NK-92 (cell line): ENCODE results near the gene TNFRSF8.
"Not testable (repeated sequence)": the region's sequence is repeated elsewhere in the genome, so short reads cannot be mapped to it uniquely, and the experiment has no call there.

Source experiments
- DNase-seq: peaks from one replicate; lab custom pipeline; 2025; ENCODE audit not compliant: unreplicated experiment; lab: John Stamatoyannopoulos, UW

Gene TNFRSF8

GRCh38 chr1:12038356-12039163 is 24.5 kb upstream of the TNFRSF8 start:
- DNase-seq: no peak

GRCh38 chr1:12039164-12039525 is 24.0 kb upstream of the TNFRSF8 start:
- no peak for DNase-seq

- DNase-seq: not testable (repeated sequence)
Observed at GRCh38 chr1:12039824-12040456, 23.2 kb upstream of the TNFRSF8 start.

DNA sequence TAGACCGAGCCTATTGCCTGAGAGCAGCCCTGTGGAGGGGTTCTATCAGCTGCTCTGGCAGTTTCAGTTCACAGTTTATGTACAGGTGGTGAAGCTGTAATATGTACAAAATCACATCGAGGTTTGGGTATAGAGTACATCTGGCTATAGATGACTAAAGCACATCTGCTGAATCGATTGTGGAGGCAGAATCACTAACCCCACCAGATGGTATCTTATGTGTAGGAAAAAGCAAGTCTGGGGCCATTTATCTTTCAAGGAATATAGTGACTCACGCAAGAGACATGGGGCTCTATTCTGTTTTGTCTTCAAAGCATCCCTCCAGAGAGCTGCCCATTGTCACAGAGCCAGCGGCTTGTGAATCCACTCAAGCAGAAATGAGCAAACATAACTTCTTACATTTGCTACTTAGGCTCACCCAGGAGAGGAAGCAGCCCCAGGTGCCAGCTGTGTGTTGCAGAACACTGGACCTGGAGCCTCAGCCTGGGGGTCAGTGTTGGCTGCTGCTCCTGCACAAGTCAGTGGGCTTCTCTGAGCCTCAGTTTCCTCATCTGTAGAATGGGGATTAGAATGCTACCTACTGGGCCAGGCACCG is 22.5 kb upstream of the TNFRSF8 start:
- no peak for DNase-seq

DNA sequence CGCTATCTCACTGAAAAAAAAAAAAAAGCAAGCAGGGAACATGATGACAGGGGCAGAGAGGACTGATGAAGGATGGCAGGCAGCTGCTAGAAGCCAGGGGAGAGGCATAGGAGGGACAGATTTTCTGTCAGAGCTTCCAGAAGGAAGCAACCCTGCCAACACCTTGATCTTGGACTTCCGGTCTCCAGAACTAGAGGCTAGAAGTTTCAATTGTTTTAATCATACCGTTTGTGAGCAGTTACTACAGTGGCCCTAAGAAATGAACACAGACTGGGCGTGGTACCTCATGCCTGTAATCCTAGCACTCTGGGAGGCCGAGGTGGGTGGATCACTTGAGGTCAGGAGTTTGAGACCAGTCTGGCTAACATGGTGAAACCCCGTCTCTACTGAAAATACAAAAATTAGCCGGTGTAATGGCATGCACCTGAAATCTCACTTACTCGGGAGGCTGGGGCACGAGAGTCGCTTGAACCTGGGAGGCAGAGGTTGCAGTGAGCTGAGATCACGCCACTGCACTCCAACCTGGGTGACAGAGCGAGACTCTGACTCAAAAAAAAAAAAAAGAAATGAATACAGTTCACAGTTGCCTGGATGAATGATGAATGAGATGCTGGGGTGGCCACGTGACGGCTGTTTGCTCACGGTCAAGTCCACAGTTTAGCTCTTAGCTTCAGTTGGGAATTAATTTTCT is 18.8 kb upstream of the TNFRSF8 start:
- DNase-seq: not testable (repeated sequence)

GRCh38 chr1:12046749-12047119 is 16.4 kb upstream of the TNFRSF8 start:
- no peak for DNase-seq

DNA sequence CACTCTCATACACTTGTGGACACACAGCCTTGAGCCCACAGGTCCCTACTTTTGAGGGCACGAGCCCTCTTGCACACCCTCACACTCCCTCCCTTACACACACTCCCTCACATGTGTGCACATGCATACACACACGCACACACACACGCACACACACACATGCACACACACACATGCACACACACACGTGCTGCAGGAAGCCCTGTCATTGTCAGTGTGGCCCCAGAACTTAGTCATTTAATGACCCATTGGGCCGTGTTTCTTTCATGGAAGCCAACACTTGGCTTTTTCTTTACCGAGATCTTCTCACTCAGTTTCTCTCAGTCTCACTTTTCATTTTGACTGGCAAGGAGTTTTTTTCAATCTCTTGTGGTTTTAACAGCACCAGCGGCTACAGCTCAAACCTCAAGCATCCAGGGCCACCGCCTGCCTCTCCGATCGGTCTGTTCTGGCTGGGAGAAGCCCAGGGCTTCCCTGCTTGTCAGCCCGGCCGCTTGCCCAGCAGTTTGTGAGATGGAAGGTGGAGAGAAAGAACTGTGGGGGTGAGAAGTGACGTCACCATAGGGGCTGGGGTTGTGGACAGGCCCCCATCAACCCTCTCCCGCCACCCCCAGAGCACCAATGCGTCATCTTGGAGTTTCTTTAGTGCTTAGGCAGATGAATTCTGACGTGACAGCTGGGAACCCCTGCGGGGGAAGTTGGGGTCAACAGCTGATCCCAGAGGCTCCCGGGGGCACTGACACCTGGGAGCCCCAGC is 15.8 kb upstream of the TNFRSF8 start:
- no peak for DNase-seq

DNA sequence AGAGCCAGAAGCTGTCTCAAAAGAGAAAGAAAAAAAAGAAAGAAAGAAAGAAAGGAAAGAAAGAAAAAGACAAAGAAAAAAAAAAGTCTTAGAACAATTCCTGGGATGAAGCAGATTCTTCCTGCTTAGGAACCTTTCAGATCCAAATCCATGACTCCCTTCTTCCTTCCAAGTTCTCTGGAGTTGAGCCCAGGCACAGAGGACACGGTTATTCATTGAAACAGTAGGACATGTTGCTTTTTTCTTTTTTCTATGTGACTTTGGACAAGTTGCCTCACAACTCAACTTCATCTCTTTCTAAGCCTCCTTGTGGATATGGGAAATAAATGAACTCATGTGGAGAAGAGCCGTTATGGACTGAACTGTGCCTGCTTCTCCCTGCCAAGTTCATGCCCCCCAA is 14.7 kb upstream of the TNFRSF8 start:
- DNase-seq: no peak

DNA sequence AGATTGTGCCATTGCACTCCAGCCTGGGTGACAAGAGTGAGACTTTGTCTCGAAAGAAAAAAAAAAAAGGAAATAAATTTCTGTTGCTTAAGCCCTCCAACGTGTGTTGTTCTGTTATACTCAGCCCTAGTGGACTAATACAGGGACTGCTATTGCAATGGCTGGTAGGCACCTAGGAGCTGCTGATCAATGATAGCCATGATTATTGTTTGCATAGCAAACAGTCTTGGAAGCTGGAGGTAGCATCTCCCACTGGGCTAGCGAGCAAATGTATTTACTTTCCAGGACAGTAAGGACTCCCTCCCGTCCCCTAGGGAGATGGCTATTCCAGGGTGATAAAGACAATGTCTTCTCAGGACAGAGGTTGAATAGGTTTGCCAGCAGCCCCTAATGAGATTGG is 13.5 kb upstream of the TNFRSF8 start:
- no peak for DNase-seq

GRCh38 chr1:12051361-12051760 is 11.7 kb upstream of the TNFRSF8 start:
- no peak for DNase-seq

DNA sequence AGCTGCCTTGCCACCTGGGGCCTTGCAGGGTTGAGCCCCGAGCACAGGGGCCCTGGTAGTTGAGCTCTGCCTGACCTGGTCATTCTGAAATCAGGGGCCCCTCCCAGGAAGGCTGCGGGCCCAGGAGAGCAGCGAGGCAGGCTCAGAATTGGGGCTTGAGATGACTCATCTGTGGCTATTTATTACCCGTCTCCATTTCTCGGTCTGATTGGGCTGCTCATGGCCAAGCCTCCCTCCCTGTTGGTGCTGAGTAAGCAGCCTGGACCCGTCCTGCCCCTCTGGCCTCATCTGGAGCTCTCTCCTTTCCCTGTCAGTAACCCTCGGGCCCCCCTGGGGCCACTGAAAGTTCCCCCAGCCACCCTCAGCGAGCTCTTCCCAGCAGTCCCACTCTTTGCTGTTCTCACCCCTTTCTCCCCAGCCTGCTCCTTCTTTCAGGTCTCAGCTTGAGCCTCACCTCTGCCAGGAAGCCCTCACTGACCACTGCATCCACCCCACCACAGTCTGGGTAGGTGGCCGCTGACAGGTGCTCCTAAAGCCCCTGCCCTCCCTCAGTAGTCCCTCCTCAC is 11.0 kb upstream of the TNFRSF8 start:
- DNase-seq: no peak

DNA sequence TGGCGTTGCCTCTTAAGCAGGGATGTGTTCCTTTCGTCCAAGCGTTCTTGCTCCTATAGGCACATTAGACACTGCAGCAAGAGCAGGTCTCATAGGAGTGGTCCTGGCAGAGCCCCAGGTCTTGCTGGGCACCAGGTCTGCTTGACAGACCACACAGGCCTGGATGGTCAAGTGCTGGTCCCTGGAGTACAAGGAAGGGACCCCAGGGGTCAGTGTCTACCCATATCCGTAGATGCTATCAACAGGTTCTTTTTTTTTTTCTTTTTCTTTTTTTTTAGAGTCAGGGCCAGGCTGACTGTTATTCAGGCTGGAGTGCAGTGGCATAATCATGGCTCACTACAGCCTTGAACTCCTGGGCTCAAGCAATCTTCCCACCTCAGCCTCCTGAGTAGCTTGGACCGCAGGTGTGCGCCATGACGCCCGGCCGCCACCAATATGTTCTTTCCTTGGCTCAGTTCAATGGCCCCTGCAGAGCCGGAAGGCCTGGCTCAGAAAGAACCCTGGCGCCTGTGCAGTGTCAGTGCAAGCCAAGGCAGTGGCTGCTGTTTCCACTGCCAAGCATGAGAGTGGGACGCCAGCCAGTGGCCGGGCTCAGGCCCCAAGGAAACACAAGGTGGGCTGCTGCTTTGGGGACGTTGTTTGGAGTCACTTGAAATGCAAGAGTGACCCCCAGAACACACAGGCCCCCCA is 10.0 kb upstream of the TNFRSF8 start:
- DNase-seq: no peak

GRCh38 chr1:12053752-12054548 is 9.2 kb upstream of the TNFRSF8 start:
- DNase-seq: no peak

DNA sequence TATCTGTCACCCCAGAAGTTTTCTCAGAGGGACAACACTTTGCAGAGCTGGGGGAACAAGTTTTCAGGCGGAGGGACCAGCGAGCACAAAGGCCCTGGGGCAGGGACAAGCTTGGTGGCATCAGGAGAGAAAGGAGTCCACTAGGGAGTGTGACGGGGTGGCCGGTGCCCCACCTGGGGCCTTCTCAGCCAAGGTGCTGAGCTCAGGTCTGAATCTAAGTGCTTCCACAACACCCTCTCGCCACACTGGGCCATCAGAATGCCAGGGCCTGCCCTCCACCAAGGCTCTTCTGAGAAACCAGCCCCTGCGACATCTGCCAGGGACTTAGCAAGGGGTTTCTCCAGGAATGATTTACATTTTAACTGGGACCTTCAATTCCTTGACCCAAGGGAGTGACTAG is 7.8 kb upstream of the TNFRSF8 start:
- no peak for DNase-seq

GRCh38 chr1:12056331-12056841 is 6.7 kb upstream of the TNFRSF8 start:
- no peak for DNase-seq

DNA sequence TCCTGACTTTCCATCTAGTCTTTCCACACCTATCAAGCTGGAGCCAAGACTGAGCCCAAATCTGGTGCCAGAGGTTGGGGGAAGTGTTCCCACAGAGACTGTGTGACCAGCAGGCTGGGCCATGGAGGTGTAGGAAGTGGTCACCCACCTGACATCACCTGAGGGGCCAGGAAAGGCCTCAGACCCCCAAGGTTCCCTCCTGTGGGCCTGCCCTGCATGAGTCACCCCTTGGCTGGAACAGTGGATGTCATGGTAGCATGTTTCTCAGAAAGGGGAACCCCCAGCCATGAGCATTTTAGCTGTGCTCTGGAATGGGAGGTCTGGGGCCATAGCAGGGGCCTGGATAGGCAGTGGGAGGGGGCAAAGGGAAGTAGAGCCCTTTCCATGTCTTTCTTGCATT is 5.7 kb upstream of the TNFRSF8 start:
- DNase-seq: no peak

GRCh38 chr1:12057940-12058687 is 5.0 kb upstream of the TNFRSF8 start:
- DNase-seq: no peak

DNA sequence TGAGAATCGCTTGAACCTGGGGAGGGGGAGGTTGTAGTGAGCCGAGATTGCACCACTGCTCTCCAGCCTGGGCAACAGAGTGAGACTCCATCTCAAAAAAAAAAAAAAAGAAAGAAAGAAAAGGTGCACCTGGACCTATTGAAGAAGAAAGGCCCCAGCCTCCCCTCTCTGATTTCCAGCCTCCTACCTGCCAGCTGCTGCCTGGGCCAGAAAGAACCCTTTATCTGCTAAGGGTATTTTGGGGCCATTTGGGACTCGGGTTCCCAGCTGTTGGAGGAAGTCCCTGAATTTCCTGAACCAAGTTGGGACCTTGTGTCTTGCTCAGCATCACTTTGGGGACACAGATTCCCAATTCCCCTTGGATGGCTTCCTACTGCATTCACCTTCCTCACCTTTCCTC is 3.9 kb upstream of the TNFRSF8 start:
- no peak for DNase-seq
